Upper lobe of right lung (tissue), 1 donor: ENCODE measurements around the gene PUSL1. TPM values are rescaled to one million over a fixed set of nuclear protein-coding genes. Genes with fewer than 3 reads are reported as not detected.
A peak's percentile ranks its signal among the peaks of the same experiment; 100 is the strongest.

Experiments used
- ATAC-seq: fragments of 200-7000 bp; cut with Tn5 transposase; one replicate; pipeline ENCODE4 v1.9.1; 2020; ENCODE audit warnings: mild to moderate bottlenecking, moderate library complexity
- DNase-seq: peaks from one replicate; pipeline ENCODE4 v3.0.0-alpha.2; 2020
- H3K27ac ChIP-seq: fragments of 200-600 bp; one replicate; pipeline ENCODE4 v1.8.0; 2022
- H3K27me3 ChIP-seq: fragments of 200-600 bp; one replicate; pipeline ENCODE4 v1.8.0; 2022; ENCODE audit warnings: mild to moderate bottlenecking
- H3K36me3 ChIP-seq: fragments of 200-600 bp; one replicate; pipeline ENCODE4 v1.8.0; 2022
- H3K4me1 ChIP-seq: fragments of 200-600 bp; one replicate; pipeline ENCODE4 v1.8.0; 2022
- H3K4me3 ChIP-seq: fragments of 200-600 bp; one replicate; pipeline ENCODE4 v1.8.0; 2022; ENCODE audit warnings: mild to moderate bottlenecking
- H3K9me3 ChIP-seq: fragments of 200-600 bp; one replicate; pipeline ENCODE4 v1.8.0; 2022
- CTCF ChIP-seq: fragments of 200-600 bp; IDR thresholded peaks from one replicate; pipeline ENCODE4 v1.8.0; 2022; ENCODE audit warnings: antibody characterized with exemption
- intact Hi-C: fragments of 100-400 bp; cut with DNase I; formaldehyde crosslinking; loops from one replicate; pipeline ENCODE4 v1.11.0; 2022
- total RNA-seq: library from RNA; stranded (reverse); fragmentation: NEBNext Ultra II Directional; extraction: Animal tissue kit (Norgen Biotek cat#: 25700); gene quantifications from one replicate; pipeline ENCODE4 v1.2.1, GENCODE V29; 2021
- donor health status: DM: no; HTN: yes; CAD: no; lungs with severe emphysema.

The PUSL1 gene
- total RNA-seq, 1 donor from 2014 or later = 14.2 TPM

GRCh38 chr1:1351511-1352427 lies 43.4 kb downstream of the PUSL1 start:
- no peak for DNase-seq
- no peak for TF ChIP-seq CTCF
- Histone ChIP-seq H3K9me3 (no peaks in the 10 kb centered on the region), H3K4me1 (peaks cover 35% of the 10 kb centered on the region), H3K27ac (peak overlapping the region; percentile 30), H3K36me3 (no peaks in the 10 kb centered on the region), H3K27me3 (peaks cover 11% of the 10 kb centered on the region), H3K4me3 (no peak overlapping the region)
- ATAC-seq = no peak
- intact Hi-C loops = no loop called here

GRCh38 chr1:1352786-1353388 lies 44.5 kb downstream of the PUSL1 start:
- peaks cover 15% of the 10 kb centered on the region for H3K27me3 ChIP-seq
- no peaks in the 10 kb centered on the region for H3K9me3 ChIP-seq
- DNase-seq = no peak
- intact Hi-C loops = no loop called here
- no peaks in the 10 kb centered on the region for H3K36me3 ChIP-seq
- no peak for ATAC-seq
- peaks cover 26% of the 10 kb centered on the region for H3K4me1 ChIP-seq
- H3K27ac ChIP-seq = no peak overlapping the region
- no peak for TF ChIP-seq CTCF
- no peak overlapping the region for H3K4me3 ChIP-seq

- intact Hi-C loops = no loop called here
- H3K36me3 ChIP-seq = no peaks in the 10 kb centered on the region
- H3K27ac ChIP-seq = no peak overlapping the region
- no peak for ATAC-seq
- no peak for TF ChIP-seq CTCF
- H3K9me3 ChIP-seq = no peaks in the 10 kb centered on the region
- peaks cover 25% of the 10 kb centered on the region for H3K4me1 ChIP-seq
- H3K4me3 ChIP-seq = no peak overlapping the region
- no peak for DNase-seq
- H3K27me3 ChIP-seq = peaks cover 22% of the 10 kb centered on the region
Observed at GRCh38 chr1:1353389-1354151, 45.2 kb downstream of the PUSL1 start.

DNA sequence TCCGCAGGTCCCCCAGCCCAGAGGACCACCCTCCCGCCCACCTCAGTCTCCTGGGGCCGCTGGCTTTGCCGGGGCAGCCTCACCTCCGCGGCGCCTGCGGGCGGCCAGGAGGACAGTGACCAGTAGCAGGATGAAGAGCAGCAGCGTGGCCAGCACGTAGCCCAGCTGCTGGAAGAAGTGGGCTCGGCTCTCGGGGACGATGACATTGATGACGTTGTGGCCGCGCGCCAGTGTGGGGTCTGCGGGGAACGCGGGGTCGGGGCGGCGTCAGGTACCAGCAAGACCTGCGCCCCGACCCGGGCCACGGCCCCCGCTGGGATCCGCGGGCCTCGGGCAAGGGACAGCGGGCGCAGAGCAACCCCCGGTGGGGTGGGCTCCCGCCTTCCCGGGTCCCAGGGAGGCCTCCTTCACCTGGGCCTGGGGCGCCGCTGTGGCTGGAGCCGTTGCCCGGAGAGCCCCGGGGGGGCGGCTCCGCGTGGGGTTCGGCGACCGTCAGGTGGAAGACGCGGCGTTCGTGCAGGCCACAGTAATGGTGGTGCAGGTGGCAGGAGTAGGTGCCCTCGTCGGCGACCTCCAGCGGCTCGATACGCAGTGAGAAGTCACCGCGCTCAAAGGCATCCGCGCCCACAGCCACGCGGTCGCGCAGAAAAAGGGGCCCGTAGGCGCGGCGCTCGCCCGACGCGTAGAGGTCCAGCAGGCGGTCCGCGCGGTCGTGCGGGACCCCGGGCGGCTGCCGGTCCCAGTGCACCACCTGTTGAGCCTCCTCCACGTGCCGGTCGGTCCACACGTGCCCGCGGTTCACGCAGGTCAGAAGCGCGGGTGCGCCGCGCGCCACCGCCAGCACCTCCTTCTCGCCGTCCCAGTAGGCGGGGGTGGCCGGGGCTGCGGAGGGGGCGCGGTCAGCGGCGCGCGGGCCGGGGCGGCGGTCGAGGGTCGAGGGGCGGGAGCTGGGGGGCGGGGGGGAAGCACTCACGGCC lies 46.2 kb downstream of the PUSL1 start:
- H3K27ac ChIP-seq = no peak overlapping the region

More for the DNA sequence above, 46.2 kb downstream of the PUSL1 start:
- Histone ChIP-seq H3K4me1 (peaks cover 31% of the 10 kb centered on the region), H3K36me3 (no peaks in the 10 kb centered on the region), H3K4me3 (peak overlapping the region; percentile 21), H3K9me3 (no peaks in the 10 kb centered on the region), H3K27me3 (peaks cover 23% of the 10 kb centered on the region)
- intact Hi-C loops = no loop called here
- ATAC-seq = no peak
- DNase-seq = no peak
- TF ChIP-seq CTCF = no peak
